GM19438 (cell line): ENCODE measurements around the gene UBE2J2.

Source experiments
- ATAC-seq: cut with Tn5 transposase; IDR thresholded peaks from one replicate; pipeline ENCODE4 v1.9.1; 2021; ENCODE audit warnings: low read depth; ENCODE audit not compliant: unreplicated experiment

The UBE2J2 gene

DNA sequence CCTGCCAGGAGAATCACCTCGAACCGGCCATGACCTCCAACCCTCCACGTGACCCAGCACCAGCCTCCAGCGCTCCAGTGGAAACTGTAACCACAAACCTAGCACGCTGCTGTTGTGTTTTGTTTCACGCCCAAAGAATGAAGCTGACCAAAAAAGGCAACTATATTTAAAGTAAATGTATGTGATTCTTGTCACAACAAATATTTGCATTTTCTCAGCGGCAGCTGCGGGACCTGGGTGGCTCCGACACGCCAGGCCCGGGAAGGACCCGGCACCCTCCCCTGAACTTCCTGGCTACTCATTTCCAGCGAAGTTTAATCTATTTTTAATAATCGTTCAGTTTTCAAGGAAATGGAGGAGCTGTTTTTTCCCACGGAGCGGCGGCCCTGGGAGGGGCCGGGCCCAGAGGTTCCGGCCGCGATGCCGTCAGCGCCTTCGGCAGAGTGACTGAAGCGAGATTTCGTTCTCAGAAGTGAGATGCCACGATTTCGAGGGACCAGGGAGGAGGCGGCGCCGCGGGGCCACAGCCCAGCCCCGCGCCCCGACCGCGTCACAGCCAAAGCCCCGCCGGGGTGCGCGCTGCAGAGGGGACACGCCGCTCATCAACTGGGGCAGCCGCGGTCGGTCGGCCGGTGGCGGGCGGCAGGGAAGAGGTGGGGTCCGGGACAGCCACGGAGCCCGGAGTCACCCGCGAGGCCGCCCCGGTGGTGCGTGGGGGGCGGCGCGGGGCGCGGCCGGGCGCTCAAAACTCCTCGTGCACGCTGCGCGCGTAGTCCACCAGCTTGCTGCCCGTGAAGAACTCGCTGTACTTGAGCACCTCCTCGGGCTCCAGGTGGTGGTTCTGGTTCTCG, 56.7 kb downstream of the UBE2J2 start:
- no peak for ATAC-seq

DNA sequence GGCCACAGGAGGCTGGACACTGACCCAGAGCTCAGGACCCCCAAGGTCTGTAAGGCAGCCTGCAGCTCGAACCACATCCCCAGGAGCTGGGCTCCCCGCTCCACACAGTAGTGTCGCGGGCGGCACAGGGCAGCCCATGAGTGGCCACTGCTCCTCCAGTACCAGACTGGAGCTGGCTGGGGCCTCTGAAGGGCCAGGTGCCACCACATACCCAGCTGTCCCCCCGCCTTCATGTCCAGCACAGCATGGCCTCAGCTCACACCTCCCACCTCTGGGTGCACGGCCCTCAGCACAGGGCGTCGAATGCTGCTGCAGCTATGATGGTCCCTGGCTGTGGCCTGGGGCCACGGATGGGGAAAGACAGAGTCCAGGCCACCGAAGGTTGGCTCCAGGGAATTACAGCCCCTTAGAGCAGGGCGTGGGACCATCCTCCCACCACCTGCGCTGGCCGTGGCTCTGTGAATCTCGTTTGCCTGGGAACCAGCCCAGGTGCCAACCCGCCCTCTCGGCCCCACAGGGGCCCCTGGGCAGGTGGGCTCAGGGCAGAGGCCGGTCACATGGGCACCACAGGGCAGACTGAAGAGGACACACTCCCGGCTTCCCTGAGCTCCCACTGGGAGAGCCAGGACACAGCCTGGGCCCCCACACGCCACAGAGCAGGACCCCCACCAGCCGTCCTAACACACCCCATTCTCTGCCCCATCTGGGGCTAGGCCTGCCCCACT, 57.6 kb downstream of the UBE2J2 start:
- no peak for ATAC-seq

DNA sequence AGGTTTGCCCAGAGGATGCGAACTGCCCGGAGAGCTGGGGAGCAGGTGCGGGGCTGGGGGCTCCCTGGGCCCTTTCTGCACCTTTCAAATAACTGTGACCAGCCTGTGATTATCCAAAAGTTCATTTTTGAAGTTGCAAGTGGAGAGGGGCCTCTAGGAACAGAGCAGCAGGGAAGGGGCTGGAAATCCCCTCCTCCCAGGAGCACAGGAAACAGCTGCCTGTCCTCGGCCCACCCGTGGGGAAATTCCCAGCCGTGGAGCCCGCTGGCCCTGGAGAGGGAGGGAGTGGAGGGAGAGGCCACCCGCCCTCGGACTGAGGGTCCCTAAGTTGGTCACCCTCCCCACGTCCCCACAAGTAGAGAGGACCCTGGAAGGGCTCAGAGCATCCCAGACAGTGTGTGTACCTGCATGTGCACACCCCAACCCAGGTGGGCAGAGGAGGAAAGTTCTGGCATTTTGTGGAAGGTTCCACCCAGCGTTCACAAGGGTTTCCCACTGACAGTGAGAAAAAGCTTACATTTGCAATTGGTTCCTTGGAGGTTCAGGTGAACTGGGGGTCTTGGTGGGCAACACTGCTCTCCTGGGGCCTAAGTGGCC, 58.5 kb downstream of the UBE2J2 start:
- ATAC-seq, result no peak

DNA sequence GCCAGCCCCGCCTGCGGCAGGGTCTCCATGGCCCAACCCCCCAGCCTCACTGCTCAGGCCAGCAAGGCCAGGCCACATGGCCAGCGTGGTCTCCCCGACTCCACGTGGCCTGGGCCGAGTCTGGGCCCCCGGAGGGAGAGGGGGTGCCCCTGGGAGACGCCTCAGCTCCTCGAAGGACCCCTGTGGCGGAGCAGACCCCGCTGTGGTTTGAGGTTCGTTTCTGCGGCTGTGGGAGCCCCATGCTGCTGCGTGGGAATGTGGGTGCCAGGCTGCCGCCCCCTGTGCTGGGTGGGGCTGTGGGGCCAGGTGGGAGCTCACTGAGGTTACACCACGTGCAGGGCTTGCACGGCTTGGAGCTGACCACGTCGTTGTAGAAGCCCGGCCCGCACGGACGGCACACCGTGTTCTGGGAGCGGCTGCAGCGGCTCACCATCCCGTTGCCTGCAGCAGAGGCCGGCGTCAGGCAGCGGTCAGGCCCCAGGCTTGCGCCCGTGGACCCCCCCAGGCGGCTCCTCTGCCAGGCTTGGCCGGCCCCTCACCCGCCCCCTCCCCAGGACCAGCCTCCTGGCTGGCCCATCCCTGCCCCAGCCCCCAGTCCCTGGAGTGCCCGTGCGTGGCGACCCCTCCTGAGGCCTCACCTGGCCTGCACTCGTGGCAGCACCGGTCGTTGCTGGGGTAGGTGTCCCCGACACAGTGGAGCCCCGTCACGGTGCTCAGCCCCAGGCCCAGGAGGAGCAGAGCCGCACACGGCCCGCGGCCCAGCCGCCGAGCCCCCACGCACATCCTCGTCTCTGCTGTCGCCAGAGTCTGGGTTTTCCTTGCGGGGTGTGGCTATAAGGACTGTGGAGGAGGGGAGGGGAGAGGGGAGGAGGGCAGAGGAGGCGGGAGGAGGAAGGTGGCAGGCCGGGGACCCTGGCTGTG, 60.0 kb downstream of the UBE2J2 start, which contains the start of gene TNFRSF4:
TNFRSF4 (minus strand) TSS at position 809 of the 921 bp plus-strand sequence; CDS start at position 783, 26 bp downstream.
- no peak for ATAC-seq

DNA sequence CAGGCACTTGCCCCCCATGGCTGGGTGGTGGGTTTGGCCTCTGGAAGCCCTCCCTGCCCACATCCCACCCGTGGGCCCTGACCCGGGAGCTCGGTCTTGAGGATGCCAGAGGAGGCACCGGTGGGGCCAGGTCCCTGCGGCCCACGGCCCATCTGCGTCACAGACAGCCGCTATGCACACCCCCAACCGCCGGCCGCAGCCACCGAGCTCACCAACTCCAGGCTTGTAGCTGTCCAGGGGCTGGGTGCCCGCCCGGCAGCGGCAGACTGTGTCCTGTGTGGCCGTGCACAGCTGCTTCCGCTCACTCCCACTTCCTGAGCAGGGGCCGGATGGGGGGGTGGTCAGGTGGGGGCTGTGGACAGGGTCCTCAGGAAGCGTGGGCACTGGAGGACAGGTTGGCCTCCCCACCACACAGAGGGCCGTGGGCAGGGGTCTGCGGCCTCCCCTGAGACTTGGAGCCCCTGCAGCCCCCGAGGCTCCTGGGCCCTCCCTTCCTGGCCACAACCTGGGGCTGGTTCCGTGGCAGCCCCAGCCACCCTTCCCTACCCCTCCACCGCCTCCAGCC, 60.8 kb downstream of the UBE2J2 start:
- ATAC-seq, result no peak

DNA sequence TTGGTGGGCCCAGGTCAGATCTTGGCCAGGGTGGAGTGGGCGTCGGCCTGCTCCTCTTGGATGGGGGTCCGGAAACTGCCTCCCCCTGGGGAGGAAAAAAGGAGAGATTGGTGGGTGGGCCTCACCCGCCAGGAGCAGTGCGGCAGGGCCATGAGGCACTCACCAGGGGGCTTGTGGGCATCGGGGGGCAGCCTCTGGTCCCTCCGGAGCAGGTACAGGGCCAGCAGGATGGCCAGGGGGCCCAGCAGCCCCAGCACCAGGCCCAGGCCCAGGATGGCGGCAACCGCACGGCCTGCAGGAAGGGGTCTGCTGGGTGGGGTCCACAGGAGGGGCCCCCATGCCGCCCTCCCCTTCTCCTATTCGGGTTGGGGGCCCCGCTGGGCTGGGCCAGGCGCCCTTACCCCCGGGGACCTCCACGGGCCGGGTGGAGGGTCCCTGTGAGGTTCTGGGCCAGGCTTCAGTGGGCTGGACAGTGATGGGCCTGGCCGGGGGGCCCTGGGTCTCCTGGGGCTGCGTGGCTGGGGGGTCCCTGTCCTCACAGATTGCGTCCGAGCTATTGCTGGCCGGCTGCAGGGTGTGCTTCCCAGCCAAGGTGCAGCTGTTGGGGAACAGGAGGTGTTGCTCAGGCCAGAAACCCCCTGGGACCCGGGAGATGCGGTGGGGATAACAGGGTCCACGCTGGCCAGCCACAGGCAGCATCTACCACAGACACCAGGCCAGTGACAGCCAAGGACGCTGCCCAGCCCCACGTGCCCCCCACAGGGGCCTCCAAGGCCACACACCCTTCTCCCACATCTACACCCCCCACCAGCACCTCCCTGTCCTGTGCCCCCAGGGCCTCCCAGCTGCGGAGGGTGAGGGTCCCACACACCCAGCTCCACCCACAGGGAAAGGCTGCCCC, 61.9 kb downstream of the UBE2J2 start:
- ATAC-seq, result no peak

DNA sequence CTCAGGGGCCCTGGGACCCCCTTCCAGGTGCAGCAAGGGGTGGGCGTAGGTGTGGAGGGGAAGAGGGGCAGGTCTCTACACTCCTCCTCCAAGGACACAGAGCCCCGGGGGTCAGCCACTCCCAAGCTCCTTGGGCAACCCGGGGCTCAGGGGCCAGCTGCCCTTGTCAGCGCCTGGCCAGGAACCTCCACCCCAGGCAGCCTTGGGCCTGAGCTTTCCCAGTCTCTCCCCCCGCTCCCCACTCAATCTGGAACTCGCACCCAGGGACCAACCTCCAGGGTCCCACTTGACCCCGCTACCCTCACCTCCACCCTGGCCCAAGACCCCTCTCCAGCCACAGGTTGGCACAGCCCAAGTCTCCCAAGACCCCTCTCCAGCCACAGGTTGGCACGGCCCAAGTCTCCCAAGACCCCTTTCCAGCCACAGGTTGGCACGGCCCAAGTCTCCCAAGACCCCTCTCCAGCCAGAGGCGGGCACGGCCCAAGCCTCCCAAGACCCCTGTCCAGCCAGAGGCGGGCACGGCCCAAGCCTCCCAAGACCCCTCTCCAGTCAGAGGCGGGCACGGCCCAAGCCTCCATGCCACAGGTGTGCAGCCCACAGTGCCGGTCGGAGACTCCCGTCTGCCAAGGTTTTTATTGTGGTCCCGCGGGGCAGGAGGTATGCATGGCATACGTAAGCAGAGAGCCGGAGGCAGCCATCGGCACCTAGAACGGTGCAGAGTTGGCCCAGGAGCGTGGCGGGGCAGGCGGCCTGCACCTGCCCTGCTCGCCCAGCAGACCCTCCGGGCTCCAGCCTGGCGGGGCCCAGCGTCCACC, 62.7 kb downstream of the UBE2J2 start:
- ATAC-seq, result no peak

DNA sequence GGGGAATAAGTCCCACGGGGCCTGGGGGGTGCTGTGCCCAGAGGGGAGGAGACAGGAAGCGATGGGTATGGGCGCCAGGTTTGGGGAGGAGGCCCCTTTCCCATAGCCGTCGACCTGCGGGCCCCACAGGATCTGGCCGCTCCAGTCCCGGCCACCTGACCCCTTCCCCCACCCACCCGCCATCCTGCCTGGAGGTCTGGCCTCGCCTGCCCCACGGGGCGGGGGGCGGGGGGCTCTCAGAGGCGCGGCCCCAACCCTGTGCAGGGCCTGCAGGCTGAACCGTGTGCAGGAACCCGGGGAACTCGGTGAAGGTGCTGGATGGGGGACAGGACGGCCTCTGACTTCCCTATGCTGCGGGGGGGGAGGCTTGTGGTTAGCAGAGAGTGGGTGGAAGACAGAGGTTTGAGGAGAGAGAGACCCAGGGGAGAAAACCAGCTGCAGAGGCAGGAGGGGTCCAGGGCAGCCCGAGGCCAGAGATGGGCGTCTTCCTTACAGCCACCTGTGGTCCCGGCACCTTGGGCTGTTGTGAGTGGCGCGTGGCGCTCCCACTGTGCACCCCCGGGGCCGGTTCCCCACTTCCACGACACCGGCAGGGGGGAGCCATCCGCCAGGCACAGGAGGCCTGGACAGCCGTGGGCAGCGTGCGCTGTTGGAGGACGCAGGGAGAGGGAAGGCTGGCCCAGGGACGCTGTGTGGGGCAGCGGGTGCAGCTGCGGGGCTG, 64.8 kb downstream of the UBE2J2 start:
- no peak for ATAC-seq

DNA sequence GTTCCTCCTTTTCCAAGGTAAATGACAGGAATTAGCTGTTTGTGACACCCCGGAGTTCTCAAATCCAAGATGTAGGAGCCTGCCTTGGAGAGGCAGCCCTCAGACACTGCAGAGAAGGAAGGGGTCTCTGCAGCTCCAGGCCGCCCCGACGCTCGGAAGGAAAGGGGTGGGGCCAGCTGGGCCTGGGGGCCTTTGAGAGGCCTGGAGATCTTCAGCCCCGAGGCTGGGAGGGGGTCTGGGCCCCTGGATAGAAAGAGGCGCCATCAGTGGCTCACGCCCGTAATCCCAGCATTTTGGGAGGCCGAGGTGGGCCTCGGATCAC, 66.1 kb downstream of the UBE2J2 start:
- ATAC-seq, result no peak

DNA sequence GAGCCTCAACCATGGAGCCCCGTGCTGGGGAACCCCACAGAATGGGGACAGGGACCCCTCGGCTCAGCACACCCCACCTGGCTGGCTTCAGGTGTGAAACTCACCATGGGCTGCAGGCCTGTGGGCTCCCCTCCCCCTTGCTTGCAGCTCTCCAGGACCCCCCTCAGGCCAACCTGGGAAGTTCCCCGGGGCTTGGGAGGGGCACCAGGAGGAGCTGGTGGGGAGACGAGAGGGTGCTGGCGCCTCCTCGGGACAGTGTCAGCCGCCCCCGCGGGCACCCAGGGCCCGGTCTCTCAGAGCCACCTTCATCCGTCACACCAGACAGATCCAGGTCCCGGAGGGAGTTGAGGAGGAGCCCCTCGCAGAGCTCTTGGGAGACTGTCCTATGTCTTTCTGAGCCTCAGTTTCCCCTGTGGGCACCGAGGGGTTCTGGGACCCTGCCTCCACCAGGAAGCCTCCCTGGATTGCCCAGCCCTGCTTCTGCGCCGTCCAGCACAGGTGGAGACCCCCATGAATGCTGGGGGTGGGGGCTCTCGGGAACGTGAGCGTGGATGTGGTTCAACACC, 66.6 kb downstream of the UBE2J2 start:
- no peak for ATAC-seq

DNA sequence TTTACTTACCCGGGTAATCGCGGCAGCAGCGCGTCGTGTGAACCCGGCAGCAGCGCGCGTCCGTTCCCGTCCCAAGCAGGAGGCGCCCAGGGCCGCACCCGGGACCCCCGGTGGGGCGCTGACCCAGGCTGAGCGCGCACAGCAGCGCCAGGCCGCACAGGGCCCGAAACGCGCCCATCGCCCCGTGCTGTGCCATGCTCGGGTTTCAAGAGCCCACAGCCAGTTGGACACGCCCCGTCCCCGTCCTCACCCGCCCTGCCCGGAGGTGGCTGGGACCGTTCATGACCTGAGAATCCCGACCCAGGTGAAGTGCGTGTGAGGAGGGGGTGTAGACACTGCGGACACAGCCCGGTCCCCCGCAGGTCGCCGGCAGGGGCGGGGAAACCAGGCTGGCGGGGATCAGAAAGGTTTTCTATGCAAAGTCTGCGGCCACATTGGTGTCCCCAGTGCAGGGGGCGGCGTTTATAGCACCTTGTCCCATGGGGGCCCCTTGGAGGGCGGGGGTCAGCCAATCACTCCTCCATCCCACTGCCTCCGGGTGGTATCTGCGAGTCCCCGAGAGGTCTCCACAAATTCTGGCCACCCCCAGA, 67.2 kb downstream of the UBE2J2 start, which contains the start of gene TNFRSF18:
TNFRSF18 (minus strand) TSS at position 217 of the 590 bp plus-strand sequence; CDS start at position 196, 21 bp downstream.
- no peak for ATAC-seq

DNA sequence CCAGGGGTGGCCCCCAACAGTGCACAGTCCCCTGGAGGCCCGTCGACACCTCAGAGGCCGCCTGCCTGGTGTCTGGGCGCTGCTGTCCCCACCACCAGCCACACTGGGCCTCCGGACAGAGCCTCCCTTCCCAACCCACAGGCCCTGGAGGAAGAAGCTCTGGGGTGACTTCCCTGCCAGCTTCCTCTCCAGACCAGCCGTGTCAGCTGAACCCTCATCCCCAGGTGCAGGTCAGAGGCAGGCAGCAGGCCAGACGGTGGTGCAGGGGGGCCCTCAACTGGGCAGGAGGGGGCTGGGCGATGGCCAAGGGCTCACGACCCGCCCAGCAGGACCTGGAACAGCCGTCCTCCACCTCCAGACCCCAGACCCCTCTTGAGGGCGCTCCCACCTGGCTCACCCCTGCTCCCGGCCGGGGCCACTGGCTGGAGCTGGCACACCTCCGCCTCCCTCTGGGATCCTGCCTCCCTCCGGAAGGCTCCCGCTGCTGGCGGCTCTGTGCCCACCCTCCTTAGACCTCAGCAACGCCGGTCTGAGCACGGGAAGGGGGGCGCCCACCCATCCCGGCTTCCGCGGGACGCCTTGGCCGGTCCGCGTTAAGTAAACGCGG, 67.8 kb downstream of the UBE2J2 start:
- no peak for ATAC-seq

DNA sequence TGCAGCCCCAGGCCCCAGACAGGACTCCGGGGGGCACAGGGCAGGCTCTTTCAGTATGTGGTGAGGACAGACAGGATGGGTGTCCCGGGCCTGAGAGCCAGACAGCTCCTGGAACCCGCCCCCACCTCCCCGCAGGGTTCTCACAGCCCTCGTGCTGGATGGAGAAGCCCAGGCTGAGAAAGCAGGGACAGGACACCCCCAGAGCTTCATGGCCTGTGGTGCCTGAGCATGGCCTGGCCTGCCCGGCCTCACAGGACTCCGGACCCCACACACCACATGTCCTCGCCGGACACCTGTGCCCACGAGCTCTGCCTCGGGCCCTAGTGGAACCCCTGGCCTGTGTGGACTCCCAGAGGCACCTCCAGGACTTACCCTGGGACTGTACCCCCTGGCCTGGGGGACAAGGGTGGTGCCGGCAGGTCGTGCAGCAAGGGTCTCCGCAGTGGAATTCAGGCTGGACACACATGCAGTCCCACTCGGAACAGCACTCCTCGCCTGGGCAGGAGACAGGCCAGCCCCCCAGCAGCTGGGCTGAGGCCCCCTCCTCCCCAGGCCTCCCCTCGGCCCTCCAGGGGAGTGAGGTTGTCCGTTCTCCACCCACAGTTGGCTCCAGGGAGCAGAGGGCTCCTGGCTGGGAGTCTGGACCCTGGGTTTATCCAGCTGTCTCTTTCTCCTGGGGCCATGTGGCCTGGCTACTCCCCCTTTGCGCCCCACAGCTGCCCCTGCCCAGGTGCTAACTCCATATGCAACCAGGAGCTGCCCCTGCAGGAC, 68.5 kb downstream of the UBE2J2 start:
- ATAC-seq, result no peak

DNA sequence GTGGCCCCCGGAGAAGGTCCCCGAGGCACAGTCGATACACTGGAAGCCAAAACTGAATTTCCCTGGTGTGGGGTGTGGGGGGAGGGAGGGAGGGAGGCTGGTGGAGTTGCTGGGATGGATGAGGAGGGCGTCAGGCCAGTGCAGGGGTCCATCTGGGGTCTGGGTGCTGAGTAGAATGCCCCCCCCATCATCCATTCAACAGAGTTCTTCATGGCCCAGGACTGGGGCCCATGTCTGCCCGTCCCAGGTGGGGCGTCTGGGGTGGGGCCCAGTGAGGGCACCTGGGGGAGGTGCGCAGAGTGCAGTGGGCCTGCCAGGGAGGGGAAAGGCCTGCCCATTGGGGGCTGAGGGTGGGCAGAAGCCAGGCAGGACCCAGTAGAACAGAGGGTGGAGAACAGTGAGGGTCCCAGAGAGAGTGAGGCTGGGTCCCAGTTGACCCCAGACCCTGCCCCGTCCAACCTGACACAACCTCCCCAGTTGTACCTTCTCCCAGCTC, 69.2 kb downstream of the UBE2J2 start:
- ATAC-seq, result no peak
